Mesenchymal stem cell (in vitro differentiated cells and primary cell): ENCODE measurements around the gene SMAD6.
A peak's percentile ranks its signal among the peaks of the same experiment; 100 is the strongest.

Source experiments
- DNase-seq: peaks from one replicate; pipeline ENCODE4 v3.0.0-alpha.2; 2013
- H2AFZ ChIP-seq: one replicate; pipeline ENCODE4 v1.6.1; 2013; ENCODE audit warnings: low read depth, mild to moderate bottlenecking, control low read depth, inconsistent platforms, low read length, moderate library complexity
- H2AK5ac ChIP-seq: 2 replicates; pipeline ENCODE4 v1.6.1; 2013; ENCODE audit warnings: low read length, moderate library complexity, mild to moderate bottlenecking, inconsistent platforms; ENCODE audit not compliant: severe bottlenecking
- H2BK120ac ChIP-seq: one replicate; pipeline ENCODE4 v1.6.1; 2013; ENCODE audit warnings: low read depth, mild to moderate bottlenecking, inconsistent platforms, low read length, moderate library complexity
- H2BK12ac ChIP-seq, 2 experiments: one replicate each; pipeline ENCODE4 v1.6.1; 2013; ENCODE audit warnings: inconsistent platforms in 2 of 2, low read length in 2 of 2, mild to moderate bottlenecking in 2 of 2, moderate library complexity in 2 of 2, control low read depth in 1 of 2
- H2BK15ac ChIP-seq: one replicate; pipeline ENCODE4 v1.6.1; 2013; ENCODE audit warnings: mild to moderate bottlenecking, low read depth, inconsistent platforms; ENCODE audit not compliant: poor library complexity, severe bottlenecking
- H2BK5ac ChIP-seq: 2 replicates; pipeline ENCODE4 v1.6.1; 2013; ENCODE audit warnings: low read depth, mild to moderate bottlenecking, low read length, control low read depth, inconsistent platforms; ENCODE audit not compliant: poor library complexity, severe bottlenecking
- H3K14ac ChIP-seq, 2 experiments: one replicate each; pipeline ENCODE4 v1.6.1; 2013; ENCODE audit warnings: inconsistent platforms in 2 of 2, low read length in 2 of 2, control low read depth in 1 of 2, mild to moderate bottlenecking in 1 of 2, moderate library complexity in 1 of 2
- H3K18ac ChIP-seq, 2 experiments: one replicate each; pipeline ENCODE4 v1.6.1; 2013; ENCODE audit warnings: inconsistent platforms in 2 of 2, low read length in 2 of 2, control low read depth in 1 of 2, low read depth in 1 of 2, mild to moderate bottlenecking in 1 of 2
- H3K23ac ChIP-seq, 2 experiments: one replicate each; pipeline ENCODE4 v1.6.1; 2013; ENCODE audit warnings: inconsistent platforms in 2 of 2, low read length in 2 of 2, mild to moderate bottlenecking in 2 of 2, moderate library complexity in 2 of 2, control low read depth in 1 of 2
- H3K27ac ChIP-seq: 2 replicates; pipeline ENCODE4 v1.5.1; 2013; ENCODE audit warnings: mild to moderate bottlenecking, moderate library complexity, low read length, control low read depth, inconsistent platforms; ENCODE audit not compliant: poor library complexity, severe bottlenecking
- H3K27me3 ChIP-seq, 2 experiments: 2 replicates each; pipeline versions ENCODE4 v1.6.1 to v1.7.0; 2013; ENCODE audit warnings: low read length in 2 of 2, mild to moderate bottlenecking in 2 of 2, moderate library complexity in 2 of 2, control low read depth in 1 of 2, inconsistent platforms in 1 of 2; ENCODE audit not compliant: control insufficient read depth in 1 of 2, insufficient read depth in 1 of 2
- H3K36me3 ChIP-seq, 2 experiments: 2 replicates each; pipeline versions ENCODE4 v1.6.1 to v1.7.0; 2013; ENCODE audit warnings: low read length in 2 of 2, control low read depth in 1 of 2, inconsistent platforms in 1 of 2, low read depth in 1 of 2, mild to moderate bottlenecking in 1 of 2; ENCODE audit not compliant: insufficient read depth in 2 of 2, control insufficient read depth in 1 of 2
- H3K4ac ChIP-seq, 2 experiments: one replicate each; pipeline ENCODE4 v1.6.1; 2013; ENCODE audit warnings: inconsistent platforms in 2 of 2, low read length in 2 of 2, mild to moderate bottlenecking in 2 of 2, moderate library complexity in 2 of 2, control low read depth in 1 of 2, low read depth in 1 of 2
- H3K4me1 ChIP-seq: 2 replicates; pipeline ENCODE4 v1.6.1; 2013; ENCODE audit warnings: low read depth, low read length, control low read depth; ENCODE audit not compliant: control insufficient read depth, insufficient read depth
- H3K4me2 ChIP-seq: 2 replicates; pipeline ENCODE4 v1.6.1; 2013; ENCODE audit warnings: low read length, mild to moderate bottlenecking, inconsistent platforms; ENCODE audit not compliant: poor library complexity, severe bottlenecking
- H3K4me3 ChIP-seq, 2 experiments: 2 replicates each; pipeline versions ENCODE4 v1.5.1 to v1.7.0; 2013; ENCODE audit warnings: low read length in 2 of 2, mild to moderate bottlenecking in 2 of 2, control low read depth in 1 of 2, low read depth in 1 of 2; ENCODE audit not compliant: insufficient read depth in 1 of 2
- H3K79me1 ChIP-seq: replicated peaks from 2 replicates; pipeline ENCODE4 v1.6.1; 2013; ENCODE audit warnings: mild to moderate bottlenecking, control low read depth, low read length, inconsistent platforms; ENCODE audit not compliant: poor library complexity, severe bottlenecking
- H3K9ac ChIP-seq: 2 replicates; pipeline ENCODE4 v1.7.0; 2013; ENCODE audit warnings: mild to moderate bottlenecking, low read length, moderate library complexity
- H3K9me3 ChIP-seq: 2 replicates; pipeline ENCODE4 v1.7.0; 2013; ENCODE audit warnings: mild to moderate bottlenecking, low read length; ENCODE audit not compliant: control insufficient read depth
- H4K8ac ChIP-seq: one replicate; pipeline ENCODE4 v1.6.1; 2013; ENCODE audit warnings: inconsistent platforms, mild to moderate bottlenecking, low read length, moderate library complexity
- H4K91ac ChIP-seq: one replicate; pipeline ENCODE4 v1.6.1; 2013; ENCODE audit warnings: mild to moderate bottlenecking, low read length, inconsistent platforms
- WGBS: methylation state at CpG from one replicate; pipeline ENCODE4 v1.1.7; 2013; ENCODE audit warnings: mixed read lengths; 5-methylcytosine and 5-hydroxymethylcytosine counted together

The SMAD6 gene

DNA sequence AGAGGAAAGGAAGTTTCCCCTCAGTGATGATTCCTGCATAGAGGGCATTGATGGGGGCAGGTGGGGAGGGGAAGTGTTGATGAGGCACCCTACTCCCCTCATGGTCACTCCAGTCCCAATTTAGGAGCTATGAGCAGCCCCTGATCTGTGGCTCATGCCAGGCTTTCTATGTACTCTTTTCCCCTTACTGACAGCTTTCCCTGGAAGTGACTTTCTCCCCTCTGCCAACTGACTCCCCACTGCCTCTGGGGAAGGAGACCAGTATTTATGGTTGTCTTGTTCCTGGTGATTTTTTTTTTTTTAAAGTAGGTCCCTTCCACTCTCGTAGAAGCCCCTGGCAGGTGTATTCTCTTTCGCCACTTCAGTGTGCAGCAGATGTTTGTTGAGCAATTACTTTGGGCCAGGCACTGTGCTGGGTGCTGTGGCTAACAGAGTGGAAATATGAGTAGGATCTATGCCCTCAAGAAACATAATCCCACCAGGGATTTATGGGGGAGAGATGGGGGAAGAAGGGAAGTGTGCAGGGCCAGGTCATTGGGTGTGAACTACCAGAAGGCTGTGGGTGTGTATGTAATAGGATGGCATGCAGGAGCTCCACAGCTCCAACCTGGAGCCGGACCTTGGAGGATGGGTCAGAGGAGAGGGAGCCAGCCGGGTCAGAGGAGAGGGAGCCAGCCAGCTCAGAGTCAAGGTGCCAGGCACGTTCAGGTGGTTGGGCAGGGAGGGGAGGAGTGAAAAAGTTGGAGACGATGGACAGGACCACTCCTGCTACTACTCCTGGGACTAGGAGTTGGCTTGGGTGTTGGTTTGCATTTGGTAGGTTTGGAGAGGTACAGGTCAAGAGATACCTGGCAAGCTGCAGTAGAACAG is 3.5 kb downstream of the SMAD6 start:
- peak overlapping the region in 1 of 2 experiments; percentile 20 for H3K23ac ChIP-seq
- H3K79me1 ChIP-seq = peaks cover 22% of the 10 kb centered on the region
- no peaks in the 10 kb centered on the region for H3K9me3 ChIP-seq
- no peak overlapping the region for H2AK5ac ChIP-seq
- no peak overlapping the region for H2BK15ac ChIP-seq
- WGBS = 96% methylated on average over 6 of the region's 6 CpGs
- no peak overlapping the region for H2BK12ac ChIP-seq
- H3K4me1 ChIP-seq = peaks cover 37% of the 10 kb centered on the region
- H3K4ac ChIP-seq = no peak overlapping the region
- no peak overlapping the region for H3K27ac ChIP-seq
- no peak overlapping the region for H4K8ac ChIP-seq
- H3K27me3 ChIP-seq = no peaks in the 10 kb centered on the region
- no peak for DNase-seq
- H3K4me3 ChIP-seq = peak overlapping the region in 1 of 2 experiments; percentile 99
- no peak overlapping the region for H2BK5ac ChIP-seq
- no peak overlapping the region for H3K14ac ChIP-seq
- H3K18ac ChIP-seq = no peak overlapping the region
- H3K9ac ChIP-seq = peak overlapping the region; percentile 92
- H2BK120ac ChIP-seq = no peak overlapping the region
- H3K4me2 ChIP-seq = no peak overlapping the region
- H4K91ac ChIP-seq = no peak overlapping the region
- H3K36me3 ChIP-seq = peaks cover 6 to 51% of the 10 kb centered on the region in 2 experiments
- no peak overlapping the region for H2AFZ ChIP-seq

DNA sequence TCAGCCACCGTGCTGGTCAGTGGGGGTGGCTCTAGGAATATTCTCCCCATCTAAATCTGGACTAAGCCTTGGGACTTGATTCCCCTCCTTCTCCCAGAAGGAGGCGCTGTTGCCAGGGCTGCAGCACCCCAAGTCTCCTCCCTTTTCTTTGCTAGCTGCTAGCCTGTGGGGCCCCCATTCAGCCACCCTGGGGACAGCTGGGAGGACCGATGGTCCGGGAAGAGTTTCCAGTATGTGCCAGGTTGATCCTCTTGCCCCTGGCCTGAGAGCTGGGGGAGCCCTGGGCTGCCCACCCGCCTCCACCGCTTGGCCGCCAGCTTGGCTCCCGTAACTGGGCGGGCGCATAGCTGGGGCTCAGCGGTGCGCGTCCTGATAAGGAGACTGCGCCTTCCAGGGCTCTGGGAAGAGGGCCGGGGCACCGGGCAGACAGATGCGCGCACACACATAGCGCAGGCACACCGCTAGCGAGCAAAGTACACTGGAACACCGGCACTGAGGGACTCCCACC is 4.2 kb downstream of the SMAD6 start:
- Histone ChIP-seq H3K4me3 (peak overlapping the region; percentile 20 to 99), H3K79me1 (peaks cover 22% of the 10 kb centered on the region), H3K9me3 (no peaks in the 10 kb centered on the region), H3K4me2 (no peak overlapping the region), H3K23ac (no peak overlapping the region), H3K14ac (no peak overlapping the region), H2BK120ac (no peak overlapping the region), H3K4ac (no peak overlapping the region), H4K8ac (no peak overlapping the region), H3K18ac (peak overlapping the region; percentile 1 to 15), H3K36me3 (peaks cover 6 to 57% of the 10 kb centered on the region in 2 experiments), H3K27me3 (no peaks in the 10 kb centered on the region), H4K91ac (no peak overlapping the region), H2BK5ac (no peak overlapping the region), H3K27ac (no peak overlapping the region), H2BK12ac (peak overlapping the region; percentile 7 to 44), H3K4me1 (peaks cover 34% of the 10 kb centered on the region), H3K9ac (peak overlapping the region; percentile 92), H2AFZ (no peak overlapping the region), H2BK15ac (no peak overlapping the region), H2AK5ac (peak overlapping the region; percentile 57)
- WGBS = 91% methylated on average over 22 of the region's 22 CpGs
- DNase-seq = no peak

- Histone ChIP-seq H3K79me1 (peaks cover 22% of the 10 kb centered on the region), H3K23ac (no peak overlapping the region), H3K9me3 (no peaks in the 10 kb centered on the region), H4K8ac (no peak overlapping the region), H3K27me3 (no peaks in the 10 kb centered on the region), H2AFZ (no peak overlapping the region), H2BK5ac (no peak overlapping the region), H3K4me2 (no peak overlapping the region), H3K9ac (peak overlapping the region; percentile 81), H3K4ac (no peak overlapping the region), H3K4me1 (peaks cover 36% of the 10 kb centered on the region), H3K4me3 (peak overlapping the region in 1 of 2 experiments; percentile 99), H3K14ac (no peak overlapping the region), H2AK5ac (peak overlapping the region; percentile 57), H3K27ac (no peak overlapping the region), H3K36me3 (peaks cover 6 to 63% of the 10 kb centered on the region in 2 experiments), H3K18ac (peak overlapping the region in 1 of 2 experiments; percentile 74), H2BK12ac (peak overlapping the region in 1 of 2 experiments; percentile 21), H2BK120ac (no peak overlapping the region), H2BK15ac (no peak overlapping the region), H4K91ac (no peak overlapping the region)
- 78% methylated on average over 6 of the region's 6 CpGs for WGBS
- no peak for DNase-seq
Observed at GRCh38 chr15:66706840-66707239, 4.8 kb downstream of the SMAD6 start.
